Activated CD8-positive, alpha-beta memory T cell treated with anti-CD3 and anti-CD28 coated beads, Interleukin-2, amount 10 ng/mL, durations not matched to agents 7 days and 5 days (primary cell): ENCODE measurements around the gene NSMF. TPM values are rescaled to one million over a fixed set of nuclear protein-coding genes. Genes with fewer than 3 reads are reported as not detected.

Source experiments
- ATAC-seq: fragments of 150-1000 bp; cut with Tn5 transposase; one replicate; pipeline ENCODE4 v1.10.0; 2021; ENCODE audit warnings: moderate library complexity
- CTCF ChIA-PET: fragments of 350-600 bp; sonication (Branson Sonifier 250); formaldehyde crosslinking; loops from one replicate; lab custom pipeline; 2021; ENCODE audit warnings: antibody characterized with exemption; lab: Charles Lee
- DNase-seq: peaks from one replicate; pipeline ENCODE4 v3.0.0-alpha.2; 2020
- H3K27ac Mint-ChIP-seq: one replicate; pipeline ENCODE4 v1.8.0; 2021; ENCODE audit warnings: mild to moderate bottlenecking, mixed read lengths
- H3K27me3 Mint-ChIP-seq: one replicate; pipeline ENCODE4 v1.8.0; 2021; ENCODE audit warnings: mixed read lengths
- H3K36me3 Mint-ChIP-seq: one replicate; pipeline ENCODE4 v1.8.0; 2021; ENCODE audit warnings: mild to moderate bottlenecking, mixed read lengths
- H3K4me1 Mint-ChIP-seq: one replicate; pipeline ENCODE4 v1.8.0; 2021; ENCODE audit warnings: mixed read lengths
- H3K4me3 Mint-ChIP-seq: one replicate; pipeline ENCODE4 v1.8.0; 2021; ENCODE audit warnings: mild to moderate bottlenecking, moderate library complexity, mixed read lengths
- H3K9me3 Mint-ChIP-seq: one replicate; pipeline ENCODE4 v1.8.0; 2022; ENCODE audit warnings: low read depth, mixed read lengths
- total RNA-seq, 2 experiments: library from RNA; stranded (reverse); gene quantifications; one replicate each; pipeline ENCODE4 v1.2.3, GENCODE V29; 2021

NSMF gene
- total RNA-seq, 2 experiments from 2014 or later: 35.8 to 42.1 TPM

DNA sequence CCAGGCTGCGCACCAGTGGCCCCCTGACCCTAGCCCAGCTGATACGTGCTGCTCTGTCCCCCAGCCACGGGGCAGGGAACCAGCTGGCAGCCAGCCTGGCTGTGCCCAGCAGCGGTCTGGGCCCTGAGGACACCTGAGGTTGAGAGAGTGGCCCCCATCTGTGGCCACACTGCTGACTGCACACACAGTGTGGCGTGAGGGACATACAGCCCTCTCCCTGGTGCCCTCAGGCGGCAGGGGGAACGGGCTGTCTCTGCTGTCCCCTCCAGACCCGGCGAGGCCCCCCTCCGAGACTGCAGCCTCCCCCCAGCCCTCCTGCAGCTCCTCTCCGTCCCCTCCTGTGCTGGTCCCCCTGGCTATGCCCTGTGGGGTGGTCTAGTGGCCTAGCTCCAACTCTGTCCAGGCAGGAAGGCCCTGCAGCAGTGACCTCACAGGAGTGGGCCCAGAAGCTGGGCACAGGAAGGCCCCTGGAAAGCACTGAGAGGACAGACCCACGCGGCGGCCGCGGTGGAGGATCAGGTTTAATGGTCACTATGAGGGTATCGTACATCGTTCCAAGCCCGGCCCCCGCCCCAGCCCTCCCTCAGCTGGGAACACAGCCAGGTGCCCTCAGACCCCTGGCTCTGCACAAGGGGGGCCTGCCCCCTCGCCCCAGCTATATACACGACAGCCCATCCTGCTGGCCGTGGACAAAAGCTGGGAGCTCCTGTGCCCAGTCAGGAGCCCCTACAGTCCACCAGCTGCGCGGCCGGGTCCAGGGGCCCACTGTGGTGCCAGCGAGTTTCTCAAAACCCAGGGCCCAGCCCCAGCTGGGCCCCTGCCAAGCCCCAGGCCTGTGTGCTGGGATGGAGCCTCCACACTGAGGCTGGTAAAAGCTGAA lies 11.2 kb downstream of the NSMF start:
- H3K4me1 Mint-ChIP-seq: peaks cover 34% of the 10 kb centered on the region
- peaks cover 1% of the 10 kb centered on the region for H3K36me3 Mint-ChIP-seq
- no peaks in the 10 kb centered on the region for H3K9me3 Mint-ChIP-seq

DNA sequence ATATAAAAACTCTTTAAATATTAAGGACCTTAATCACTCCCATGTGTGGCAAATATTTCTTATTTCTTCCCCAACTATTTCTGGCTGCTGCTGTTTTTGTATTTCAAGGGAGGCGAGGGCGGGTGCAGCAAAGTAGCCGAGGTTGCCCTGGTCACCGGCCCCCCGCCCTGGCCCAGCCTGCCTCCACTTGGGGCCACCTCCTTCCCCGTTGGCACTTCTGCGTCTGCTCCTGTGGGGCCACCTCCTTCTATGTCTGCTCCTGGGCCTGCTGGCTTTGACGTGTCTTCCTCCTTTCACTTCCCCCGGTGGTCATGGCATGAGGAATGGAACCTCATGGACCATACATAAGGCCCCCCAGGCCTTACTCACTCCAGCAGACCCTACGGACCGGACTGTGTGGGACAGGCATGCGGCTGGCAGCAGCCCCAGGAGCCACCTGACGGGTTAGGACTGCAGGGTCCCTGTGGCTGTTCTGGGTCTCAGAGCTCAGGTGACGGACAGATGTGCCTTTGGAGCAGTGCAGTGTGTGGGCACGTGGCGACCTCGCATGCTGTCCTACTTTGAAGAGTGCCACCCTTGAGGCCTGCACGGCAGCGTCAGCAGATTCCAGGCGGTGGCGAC lies 12.2 kb downstream of the NSMF start:
- DNase-seq: no peak
- H3K4me3 Mint-ChIP-seq: no peak overlapping the region
- CTCF ChIA-PET: interaction anchor here (1.0 to 5.3 kb wide), 6 partner anchors 10 to 145 kb away, joined by 3 to 59 read pairs (median 4); partner anchors contain the start of genes EXD3, NOXA1, NRARP and NSMF
- no peaks in the 10 kb centered on the region for H3K9me3 Mint-ChIP-seq
- H3K27me3 Mint-ChIP-seq: peaks cover 26% of the 10 kb centered on the region
- peaks cover 27% of the 10 kb centered on the region for H3K4me1 Mint-ChIP-seq
- no peak for ATAC-seq
- H3K27ac Mint-ChIP-seq: no peak overlapping the region
- peaks cover 1% of the 10 kb centered on the region for H3K36me3 Mint-ChIP-seq

More for the DNA sequence above, 11.2 kb downstream of the NSMF start:
- peaks cover 16% of the 10 kb centered on the region for H3K27me3 Mint-ChIP-seq
- no peak for DNase-seq
- no peak overlapping the region for H3K4me3 Mint-ChIP-seq
- no peak overlapping the region for H3K27ac Mint-ChIP-seq
- ATAC-seq: no peak
- CTCF ChIA-PET: interaction anchor here (0.5 to 1.0 kb wide), 3 partner anchors 24 to 146 kb away, joined by 3 to 4 read pairs (median 3); partner anchors contain the start of genes EXD3, NOXA1 and NRARP

DNA sequence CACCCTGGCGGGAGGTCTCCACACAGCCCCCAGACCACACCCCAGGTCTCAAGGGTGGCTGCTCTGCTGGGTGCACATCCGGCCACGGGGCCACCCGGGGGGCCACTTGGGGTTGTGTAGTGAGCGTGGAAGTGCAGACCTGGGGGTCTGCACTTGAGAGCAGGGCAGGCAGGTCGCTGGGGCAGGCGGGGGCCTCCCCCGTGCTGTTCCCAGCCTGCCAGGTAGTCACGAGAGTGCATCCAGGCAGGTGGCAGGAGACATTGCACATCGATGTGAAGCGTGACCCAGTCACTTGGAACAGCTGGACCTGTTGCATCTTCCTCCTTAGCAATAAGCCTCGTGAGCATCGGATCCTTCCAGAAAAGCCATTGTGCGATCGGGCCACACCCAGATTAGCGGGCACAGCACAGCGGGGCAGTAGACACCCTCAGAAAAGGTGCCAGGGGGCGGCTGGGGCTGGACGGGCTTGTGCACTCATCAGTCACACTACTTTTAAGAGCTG lies 13.2 kb downstream of the NSMF start:
- CTCF ChIA-PET: interaction anchor here (0.8 to 5.3 kb wide), 11 partner anchors 8 to 159 kb away, joined by 3 to 59 read pairs (median 5); partner anchors contain the start of genes EXD3, NOXA1, NRARP and NSMF
- DNase-seq: no peak
- H3K36me3 Mint-ChIP-seq: peaks cover 1% of the 10 kb centered on the region
- H3K4me3 Mint-ChIP-seq: no peak overlapping the region
- ATAC-seq: no peak
- no peaks in the 10 kb centered on the region for H3K9me3 Mint-ChIP-seq
- no peak overlapping the region for H3K27ac Mint-ChIP-seq
- peaks cover 28% of the 10 kb centered on the region for H3K27me3 Mint-ChIP-seq
- peaks cover 26% of the 10 kb centered on the region for H3K4me1 Mint-ChIP-seq

DNA sequence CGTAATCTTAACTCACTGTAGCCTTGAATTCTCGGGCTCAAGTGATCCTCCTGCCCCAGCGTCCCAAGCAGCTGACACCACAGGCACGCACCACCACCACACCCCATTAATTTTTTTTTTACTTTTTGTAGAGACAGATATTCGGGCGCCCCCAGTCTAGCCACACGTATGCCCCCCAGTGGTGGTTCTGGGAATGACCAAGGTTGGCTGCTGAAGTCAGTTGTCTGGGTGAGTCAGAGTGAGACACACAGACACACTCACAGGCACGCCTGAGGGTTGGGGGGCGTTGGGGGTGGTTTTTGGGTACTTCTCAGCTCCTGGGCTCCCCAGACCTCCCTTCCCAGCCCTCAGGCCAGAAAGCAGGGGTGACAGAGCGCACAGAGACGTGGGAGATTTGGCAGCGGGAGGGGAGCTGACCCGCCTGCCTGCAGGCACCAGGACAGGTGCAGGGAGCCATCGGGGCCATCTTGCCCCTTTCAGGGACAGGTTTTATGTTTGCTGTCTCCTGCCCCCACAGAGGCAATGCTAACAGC lies 13.8 kb downstream of the NSMF start:
- H3K4me1 Mint-ChIP-seq: peaks cover 23% of the 10 kb centered on the region
- DNase-seq: peak; percentile 93
- H3K9me3 Mint-ChIP-seq: no peaks in the 10 kb centered on the region
- H3K4me3 Mint-ChIP-seq: no peak overlapping the region
- peaks cover 1% of the 10 kb centered on the region for H3K36me3 Mint-ChIP-seq
- CTCF ChIA-PET: interaction anchor here (0.8 to 5.3 kb wide), 15 partner anchors 8 to 350 kb away, joined by 3 to 59 read pairs (median 5); partner anchors contain the start of genes EXD3, NOXA1, NRARP and NSMF
- ATAC-seq: peak; percentile 89
- H3K27me3 Mint-ChIP-seq: peaks cover 28% of the 10 kb centered on the region
- no peak overlapping the region for H3K27ac Mint-ChIP-seq

DNA sequence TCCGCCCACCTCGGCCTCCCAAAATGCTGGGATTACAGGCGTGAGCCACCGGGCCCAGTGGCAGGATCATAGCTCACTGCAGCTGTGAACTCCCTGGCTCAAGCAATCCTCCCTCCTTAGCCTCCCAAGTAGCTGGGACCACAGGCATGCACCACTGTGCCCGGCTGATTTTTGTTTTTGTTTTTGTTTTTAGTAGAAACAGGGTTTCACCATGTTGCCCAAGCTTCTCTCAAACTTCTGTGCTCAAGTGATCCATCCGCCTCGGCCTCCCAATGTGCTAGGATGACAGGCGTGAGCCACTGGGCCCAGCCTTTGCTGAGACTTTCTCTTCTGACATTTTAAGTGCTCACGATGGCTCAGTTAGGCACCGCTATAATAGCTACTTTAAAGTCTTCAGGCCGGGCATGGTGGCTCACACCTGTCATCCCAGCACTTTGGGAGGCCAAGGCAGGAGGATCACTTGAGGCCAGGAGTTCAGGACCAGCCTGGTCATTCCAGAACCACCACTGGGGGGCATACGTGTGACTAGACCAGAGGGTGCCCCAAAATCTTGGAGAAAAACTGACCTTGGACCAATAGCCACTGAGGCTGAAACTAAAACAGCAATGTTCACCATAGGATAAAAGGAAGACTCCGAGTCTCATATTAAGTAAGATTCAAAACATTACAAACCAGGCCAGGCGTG lies 14.9 kb downstream of the NSMF start:
- H3K27ac Mint-ChIP-seq: no peak overlapping the region

DNA sequence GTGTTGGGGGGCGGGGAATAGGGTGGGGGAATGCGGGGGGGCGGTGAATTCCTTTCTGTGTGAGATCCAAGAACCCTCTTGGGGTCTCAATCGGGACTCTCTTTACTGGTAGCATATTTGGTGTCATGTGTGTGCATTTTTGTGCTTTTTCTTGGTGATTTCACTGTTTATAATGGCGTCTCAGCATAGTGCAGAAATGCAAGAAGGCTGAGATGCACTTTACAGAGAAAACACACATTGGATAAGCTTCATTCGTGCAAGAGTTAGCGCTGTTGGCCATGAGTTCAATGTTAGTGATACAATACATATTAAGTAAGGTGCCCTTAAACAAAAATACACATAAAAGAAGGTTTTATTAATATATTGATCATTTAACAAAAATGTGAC lies 17.2 kb downstream of the NSMF start:
- Mint-ChIP-seq H3K4me3 (peak overlapping the region; percentile 43), H3K9me3 (no peaks in the 10 kb centered on the region), H3K27me3 (peaks cover 28% of the 10 kb centered on the region), H3K36me3 (peaks cover 1% of the 10 kb centered on the region), H3K4me1 (peaks cover 21% of the 10 kb centered on the region), H3K27ac (no peak overlapping the region)
- ATAC-seq: no peak
- CTCF ChIA-PET: interaction anchor here (5.3 kb wide), 1 partner anchor 18 kb away, joined by 59 read pairs; the partner anchor contains the start of genes EXD3 and NOXA1
- DNase-seq: no peak

More for the DNA sequence above, 14.9 kb downstream of the NSMF start:
- no peak for ATAC-seq
- Mint-ChIP-seq H3K4me3 (no peak overlapping the region), H3K27me3 (peaks cover 28% of the 10 kb centered on the region), H3K36me3 (peaks cover 1% of the 10 kb centered on the region), H3K9me3 (no peaks in the 10 kb centered on the region), H3K4me1 (peaks cover 21% of the 10 kb centered on the region)
- no peak for DNase-seq
- CTCF ChIA-PET: interaction anchor here (0.9 to 5.3 kb wide), 10 partner anchors 8 to 348 kb away, joined by 3 to 59 read pairs (median 4); partner anchors contain the start of genes EXD3 and NOXA1

DNA sequence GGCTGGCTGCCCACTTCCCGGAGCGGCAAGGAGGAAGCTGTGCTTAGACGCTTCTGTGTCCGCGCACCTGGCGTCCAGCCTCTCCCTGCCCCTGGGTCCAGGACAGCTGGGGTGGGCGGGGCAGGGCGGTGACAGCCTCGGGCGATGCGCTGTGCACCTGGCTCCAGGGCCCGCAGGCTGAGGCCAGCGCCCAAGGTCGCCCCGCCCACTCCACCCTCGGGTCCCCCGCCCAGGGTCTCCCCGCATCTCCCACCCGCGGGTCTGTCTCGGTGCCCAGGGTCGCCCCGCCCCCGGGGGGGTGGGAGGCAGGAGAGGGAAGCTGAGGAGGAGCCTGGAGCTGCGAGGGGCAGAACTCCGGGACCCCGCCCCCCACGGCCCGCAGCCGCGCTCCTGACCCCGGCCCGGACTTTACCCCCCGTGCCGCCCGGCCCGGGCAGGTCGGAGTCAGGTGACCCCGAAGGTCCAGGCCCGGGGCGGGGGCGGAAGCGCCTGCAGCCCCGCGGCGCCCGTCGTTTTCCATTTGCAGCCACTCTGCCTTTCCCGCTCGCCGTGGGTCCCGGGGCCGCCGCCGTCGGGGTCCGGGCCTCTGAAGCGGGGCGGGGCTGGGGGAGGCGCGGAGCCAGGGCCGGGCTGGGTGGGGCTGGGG lies 17.7 kb downstream of the NSMF start, which contains the start of gene ENTPD8:
TSS of gene ENTPD8 (minus strand) at position 69 of the 646 bp plus-strand sequence. CDS start 3,072 bp downstream, outside the sequence.
- H3K4me3 Mint-ChIP-seq: peak within 1 kb of the TSS; percentile 43
- H3K36me3 Mint-ChIP-seq: peaks cover 1% of the 10 kb centered on the region
- H3K9me3 Mint-ChIP-seq: no peaks in the 10 kb centered on the region
- no peak within 1 kb of the TSS for H3K27ac Mint-ChIP-seq
- peaks cover 21% of the 10 kb centered on the region for H3K4me1 Mint-ChIP-seq
- CTCF ChIA-PET: interaction anchor here (5.3 kb wide), 1 partner anchor 18 kb away, joined by 59 read pairs; the partner anchor contains the start of genes EXD3 and NOXA1
- H3K27me3 Mint-ChIP-seq: peaks cover 28% of the 10 kb centered on the region
- no peak for DNase-seq
- ATAC-seq: peak; percentile 18

DNA sequence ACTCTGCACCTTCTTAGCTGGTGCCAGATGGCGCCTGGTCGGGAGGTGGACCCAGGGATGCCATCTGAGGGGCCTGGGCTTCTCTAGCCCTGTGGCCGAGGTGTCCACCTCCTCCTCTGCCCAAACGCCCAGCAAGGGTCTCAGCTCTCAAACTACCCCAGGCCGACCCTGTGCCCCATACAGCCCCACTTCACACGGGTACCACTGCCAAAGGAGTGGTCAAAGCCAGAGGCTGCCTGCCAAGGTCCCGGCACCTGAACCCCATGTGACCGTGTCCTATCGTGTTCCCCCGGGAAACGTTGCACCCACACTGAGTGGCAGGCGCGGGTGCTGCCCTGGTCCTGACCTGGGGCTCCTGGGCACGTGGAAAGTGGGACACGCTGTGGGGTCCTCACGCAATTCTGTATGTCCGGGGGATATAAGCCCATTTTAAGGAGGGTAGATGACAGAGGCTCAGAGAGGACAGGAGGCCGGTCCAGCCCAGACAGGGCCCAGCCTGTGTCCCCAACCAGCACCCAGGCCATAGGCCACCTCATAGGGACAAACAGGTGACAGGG lies 19.9 kb downstream of the NSMF start:
- peaks cover 1% of the 10 kb centered on the region for H3K36me3 Mint-ChIP-seq
- ATAC-seq (no peak), DNase-seq (no peak)
- H3K9me3 Mint-ChIP-seq: no peaks in the 10 kb centered on the region
- H3K4me3 Mint-ChIP-seq: no peak overlapping the region
- peaks cover 20% of the 10 kb centered on the region for H3K27me3 Mint-ChIP-seq
- peaks cover 6% of the 10 kb centered on the region for H3K4me1 Mint-ChIP-seq
- CTCF ChIA-PET: interaction anchor here (1.3 kb wide), 1 partner anchor 16 kb away, joined by 4 read pairs; the partner anchor contains the start of genes EXD3 and NOXA1
- H3K27ac Mint-ChIP-seq: no peak overlapping the region

DNA sequence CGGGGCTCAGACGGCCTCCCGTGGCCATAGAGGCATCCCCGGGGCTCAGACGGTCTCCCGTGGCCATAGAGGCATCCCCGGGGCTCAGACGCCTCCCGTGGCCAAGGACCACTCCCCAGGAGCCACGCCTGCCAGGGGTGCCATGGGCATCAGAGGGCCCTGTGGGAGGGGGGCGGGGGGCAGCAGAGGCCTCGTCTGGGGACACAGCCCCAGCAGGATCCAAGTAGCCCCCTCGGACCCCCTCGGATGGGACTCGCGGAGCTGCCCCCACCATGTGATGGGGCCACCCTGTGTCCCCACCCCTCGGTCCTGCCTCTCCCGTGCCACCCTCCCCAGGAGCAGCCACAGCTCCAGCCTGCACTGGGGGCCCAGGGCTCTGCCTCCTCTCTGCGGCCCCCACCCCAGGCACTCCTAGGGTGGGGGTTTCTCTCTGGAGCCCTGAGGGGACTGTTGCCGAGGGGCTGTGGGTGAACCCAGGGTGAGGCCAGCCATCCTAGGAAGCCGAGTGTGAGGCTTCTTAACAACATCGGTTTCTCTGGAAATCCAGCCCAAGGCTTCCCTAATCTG lies 20.5 kb downstream of the NSMF start:
- H3K27ac Mint-ChIP-seq: no peak overlapping the region
- no peaks in the 10 kb centered on the region for H3K9me3 Mint-ChIP-seq
- CTCF ChIA-PET: interaction anchor here (1.3 kb wide), 1 partner anchor 16 kb away, joined by 4 read pairs; the partner anchor contains the start of genes EXD3 and NOXA1
- peaks cover 1% of the 10 kb centered on the region for H3K36me3 Mint-ChIP-seq
- H3K4me3 Mint-ChIP-seq: no peak overlapping the region
- peaks cover 7% of the 10 kb centered on the region for H3K4me1 Mint-ChIP-seq
- H3K27me3 Mint-ChIP-seq: peaks cover 17% of the 10 kb centered on the region
- ATAC-seq (no peak), DNase-seq (no peak)

DNA sequence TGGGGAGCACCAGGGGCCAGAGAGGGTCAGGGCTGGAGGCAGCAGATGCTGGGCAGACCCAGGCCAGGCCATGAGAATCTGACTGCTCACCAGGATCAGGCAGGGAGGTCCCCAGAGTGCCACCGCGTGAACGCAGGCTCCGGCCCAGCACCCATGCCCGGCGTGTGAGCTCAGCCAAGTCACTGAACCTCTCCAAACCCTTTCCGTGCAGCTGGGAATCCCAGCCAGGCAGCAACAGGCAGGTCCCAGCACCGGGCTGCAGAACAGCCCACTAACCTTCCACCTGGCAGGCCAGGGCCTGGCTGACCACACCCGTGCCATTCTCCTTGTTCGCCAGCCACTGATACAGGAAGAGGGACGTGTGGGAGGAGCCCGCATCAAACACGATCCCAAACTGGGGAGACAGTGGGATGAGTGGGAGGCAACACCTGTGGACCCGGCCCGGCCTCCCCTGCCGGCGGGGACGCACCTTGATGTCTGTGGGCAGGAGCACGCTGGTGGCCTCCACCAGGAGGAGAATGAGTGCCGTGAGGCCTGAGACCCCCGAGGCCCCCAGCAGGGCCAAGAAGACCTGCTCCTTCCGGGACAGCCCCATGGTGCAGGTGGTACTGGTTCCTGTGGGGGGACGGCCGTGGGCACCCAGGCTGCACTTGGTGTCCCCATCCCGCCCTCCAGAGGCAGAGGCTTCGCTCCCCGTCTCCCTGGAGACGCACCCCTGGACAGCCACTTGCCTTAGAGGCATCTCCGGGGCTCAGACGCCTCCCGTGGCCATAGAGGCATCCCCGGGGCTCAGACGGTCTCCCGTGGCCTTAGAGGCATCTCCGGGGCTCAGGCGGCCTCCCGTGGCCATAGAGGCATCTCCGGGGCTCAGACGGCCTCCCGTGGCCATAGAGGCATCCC lies 21.2 kb downstream of the NSMF start:
- Mint-ChIP-seq H3K36me3 (no peaks in the 10 kb centered on the region), H3K9me3 (no peaks in the 10 kb centered on the region), H3K27ac (no peak overlapping the region), H3K27me3 (peaks cover 12% of the 10 kb centered on the region), H3K4me1 (peaks cover 7% of the 10 kb centered on the region), H3K4me3 (no peak overlapping the region)
- ATAC-seq (no peak), DNase-seq (no peak)
- CTCF ChIA-PET: interaction anchor here (1.3 to 1.5 kb wide), 2 partner anchors 8 to 15 kb away, joined by 4 read pairs; partner anchors contain the start of genes EXD3 and NOXA1
